T-helper 2 cell treated with Interferon-gamma antibody and Interleukin-4, amounts not matched to agents 5 μg/mL and 100 μg/mL, for 36 hours (primary cell): Measurements from ENCODE around the gene TBATA.

Source experiments
- DNase-seq: peaks from one replicate; pipeline ENCODE4 v3.0.0; 2021; ENCODE audit warnings: low spot score
- H3K27ac Mint-ChIP-seq: one replicate; pipeline ENCODE4 v1.8.0; 2021; ENCODE audit warnings: mild to moderate bottlenecking, mixed read lengths
- H3K27me3 Mint-ChIP-seq: one replicate; pipeline ENCODE4 v1.8.0; 2021; ENCODE audit warnings: low read depth, mixed read lengths
- H3K36me3 Mint-ChIP-seq: one replicate; pipeline ENCODE4 v1.8.0; 2021; ENCODE audit warnings: low read depth, mixed read lengths
- H3K4me1 Mint-ChIP-seq: one replicate; pipeline ENCODE4 v1.8.0; 2021; ENCODE audit warnings: low read depth, mixed read lengths
- H3K4me3 Mint-ChIP-seq: one replicate; pipeline ENCODE4 v1.8.0; 2022; ENCODE audit warnings: mild to moderate bottlenecking, moderate library complexity, mixed read lengths
- H3K9me3 Mint-ChIP-seq: one replicate; pipeline ENCODE4 v1.8.0; 2021; ENCODE audit warnings: mixed read lengths

Gene TBATA, protein sequence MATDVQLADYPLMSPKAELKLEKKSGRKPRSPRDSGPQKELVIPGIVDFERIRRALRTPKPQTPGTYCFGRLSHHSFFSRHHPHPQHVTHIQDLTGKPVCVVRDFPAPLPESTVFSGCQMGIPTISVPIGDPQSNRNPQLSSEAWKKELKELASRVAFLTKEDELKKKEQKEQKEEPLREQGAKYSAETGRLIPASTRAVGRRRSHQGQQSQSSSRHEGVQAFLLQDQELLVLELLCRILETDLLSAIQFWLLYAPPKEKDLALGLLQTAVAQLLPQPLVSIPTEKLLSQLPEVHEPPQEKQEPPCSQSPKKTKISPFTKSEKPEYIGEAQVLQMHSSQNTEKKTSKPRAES

DNA sequence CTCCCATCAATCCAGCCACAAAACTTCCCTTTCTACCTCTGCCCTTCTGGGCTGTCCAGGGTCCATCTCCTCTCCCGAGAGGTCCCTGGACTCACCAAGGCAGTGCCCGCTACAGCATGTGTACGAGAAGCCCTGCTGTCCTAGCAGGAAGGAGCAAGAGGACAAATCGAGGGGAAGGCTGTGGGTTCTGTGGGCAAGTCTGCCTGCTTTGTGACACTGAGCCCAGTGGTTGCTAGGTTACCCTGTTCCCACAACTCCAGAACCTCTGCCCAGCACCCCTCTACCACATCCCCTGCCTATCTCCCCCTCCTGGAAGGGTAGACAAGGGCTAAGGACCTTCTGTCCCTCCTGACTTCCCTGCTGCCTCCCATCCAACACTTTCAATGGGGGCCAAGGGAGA, at the start of gene TBATA:
Gene TBATA (minus strand): TSS at position 188 of the 400 bp plus-strand sequence. CDS start 1,998 bp downstream, outside the sequence.
- no peaks in the 10 kb centered on the region for H3K9me3 Mint-ChIP-seq
- peaks cover 16% of the 10 kb centered on the region for H3K27me3 Mint-ChIP-seq
- no peak within 1 kb of the TSS for H3K4me3 Mint-ChIP-seq
- H3K4me1 Mint-ChIP-seq = peaks cover 3% of the 10 kb centered on the region
- no peak within 1 kb of the TSS for H3K27ac Mint-ChIP-seq
- H3K36me3 Mint-ChIP-seq = no peaks in the 10 kb centered on the region
- DNase-seq = no peak

DNA sequence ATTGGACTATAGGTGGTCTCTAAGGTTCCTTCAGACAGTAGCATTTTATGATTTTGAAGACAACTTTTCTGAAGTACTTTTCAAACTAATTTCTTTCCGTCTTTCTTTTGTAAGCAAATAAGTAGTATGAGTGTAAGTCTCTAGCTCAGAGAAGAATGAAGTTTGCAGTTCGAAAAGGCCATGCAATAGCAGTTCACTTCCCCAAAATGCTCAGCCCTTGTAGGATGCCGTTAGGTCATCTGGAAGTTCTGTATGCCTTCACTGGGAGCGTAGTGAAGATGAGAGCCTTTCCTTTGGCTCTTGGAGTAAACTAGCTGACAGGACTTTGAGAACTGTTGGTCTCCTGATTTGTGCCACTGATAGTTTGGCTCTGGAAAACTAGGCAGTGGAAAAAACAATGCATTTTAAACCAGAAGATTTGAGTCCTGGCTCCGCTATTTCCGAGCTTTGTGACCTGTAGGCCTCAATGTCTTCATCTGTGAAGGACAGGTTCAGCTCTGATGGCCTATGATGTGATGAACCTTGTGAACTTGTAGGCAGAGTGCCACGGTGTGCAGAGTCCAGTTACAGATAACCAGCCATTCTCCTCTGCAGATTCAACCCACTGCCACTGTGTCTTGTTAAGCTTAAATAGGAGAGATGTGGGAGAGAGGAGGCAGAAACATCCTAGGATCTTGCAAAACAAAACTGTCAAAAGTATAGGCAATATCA, 49.4 kb upstream of the TBATA start:
- H3K4me3 Mint-ChIP-seq = no peak overlapping the region
- no peak overlapping the region for H3K27ac Mint-ChIP-seq
- peaks cover 8% of the 10 kb centered on the region for H3K9me3 Mint-ChIP-seq
- no peak for DNase-seq
- peaks cover 16% of the 10 kb centered on the region for H3K4me1 Mint-ChIP-seq
- peaks cover 24% of the 10 kb centered on the region for H3K36me3 Mint-ChIP-seq
- H3K27me3 Mint-ChIP-seq = no peaks in the 10 kb centered on the region

DNA sequence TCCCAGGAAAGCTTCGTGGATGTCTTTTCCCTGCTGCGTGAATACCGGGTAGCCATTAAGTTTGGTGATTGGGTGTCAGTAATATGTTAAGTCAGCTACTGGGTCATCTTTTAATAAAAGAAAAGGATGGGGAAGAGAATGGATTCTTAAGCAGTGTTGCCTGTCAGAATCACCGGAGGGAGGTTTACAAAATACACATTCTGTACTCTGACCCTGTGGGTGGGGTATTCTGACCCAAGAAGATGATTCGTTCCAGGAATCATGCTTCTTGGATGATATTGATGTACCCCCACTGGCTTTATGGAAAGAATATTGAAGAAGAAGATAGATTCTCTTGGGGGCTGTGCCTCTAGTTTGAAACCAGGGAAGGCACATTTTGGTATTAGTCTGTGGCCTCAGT, 48.8 kb upstream of the TBATA start:
- Mint-ChIP-seq H3K27me3 (no peaks in the 10 kb centered on the region), H3K36me3 (peaks cover 24% of the 10 kb centered on the region), H3K9me3 (peaks cover 8% of the 10 kb centered on the region), H3K4me3 (no peak overlapping the region), H3K27ac (no peak overlapping the region), H3K4me1 (peaks cover 16% of the 10 kb centered on the region)
- DNase-seq = no peak

DNA sequence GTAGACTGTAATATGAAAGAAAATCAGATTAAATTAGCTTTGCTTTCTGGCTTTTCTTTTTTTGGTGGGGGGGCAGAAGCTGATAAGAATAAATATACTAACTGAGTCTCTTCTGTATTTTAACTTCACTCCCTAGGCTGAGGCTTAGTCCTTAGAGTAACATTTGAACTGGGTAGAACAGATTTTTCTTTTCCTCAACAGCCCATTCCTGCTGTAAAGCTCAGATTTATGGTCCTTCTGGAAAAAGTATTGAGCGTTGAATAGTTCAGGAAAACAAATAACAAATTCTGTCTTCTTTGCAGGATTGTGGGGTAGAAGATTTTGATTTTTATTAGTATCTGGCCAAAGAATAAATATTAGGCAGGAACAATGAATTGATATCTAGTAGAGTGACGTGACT, 48.4 kb upstream of the TBATA start:
- no peak overlapping the region for H3K4me3 Mint-ChIP-seq
- DNase-seq = no peak
- peaks cover 24% of the 10 kb centered on the region for H3K36me3 Mint-ChIP-seq
- H3K27me3 Mint-ChIP-seq = no peaks in the 10 kb centered on the region
- peaks cover 8% of the 10 kb centered on the region for H3K9me3 Mint-ChIP-seq
- peaks cover 16% of the 10 kb centered on the region for H3K4me1 Mint-ChIP-seq
- H3K27ac Mint-ChIP-seq = no peak overlapping the region

DNA sequence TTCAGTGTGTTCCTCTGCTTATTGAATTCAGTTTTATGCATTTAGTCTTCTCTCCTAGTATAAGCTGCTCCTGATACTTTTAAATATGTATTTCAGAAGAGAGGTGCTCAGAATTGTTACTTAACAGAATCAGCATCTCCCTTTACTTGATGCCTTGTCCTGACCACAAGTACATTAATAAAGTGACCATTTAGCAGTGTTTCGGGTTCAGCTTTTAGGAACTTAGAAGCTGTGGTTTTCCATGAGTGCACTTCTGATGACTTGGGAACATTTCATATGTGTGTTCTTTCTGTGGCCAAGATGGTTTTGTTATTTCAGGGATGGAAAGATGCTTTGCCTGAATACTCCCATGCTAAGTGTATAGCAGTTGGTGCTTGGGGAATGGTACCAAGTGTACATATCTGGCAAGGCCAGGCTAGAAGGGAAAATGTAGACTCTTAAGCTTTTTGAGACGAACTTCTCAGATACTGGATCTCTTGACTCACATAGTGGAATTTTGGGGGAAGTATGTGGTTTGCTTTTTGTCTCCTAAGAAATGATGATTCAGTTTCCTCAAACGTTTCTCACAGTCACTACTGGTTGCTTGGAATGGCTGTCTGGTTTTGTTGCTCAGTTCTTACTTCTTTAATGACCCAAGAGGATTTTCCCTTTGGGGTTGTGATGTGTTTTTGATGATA, 47.8 kb upstream of the TBATA start:
- Mint-ChIP-seq H3K27ac (no peak overlapping the region), H3K4me3 (no peak overlapping the region), H3K36me3 (peaks cover 19% of the 10 kb centered on the region), H3K4me1 (peaks cover 19% of the 10 kb centered on the region), H3K27me3 (no peaks in the 10 kb centered on the region), H3K9me3 (peaks cover 8% of the 10 kb centered on the region)
- DNase-seq = peak; percentile 30

DNA sequence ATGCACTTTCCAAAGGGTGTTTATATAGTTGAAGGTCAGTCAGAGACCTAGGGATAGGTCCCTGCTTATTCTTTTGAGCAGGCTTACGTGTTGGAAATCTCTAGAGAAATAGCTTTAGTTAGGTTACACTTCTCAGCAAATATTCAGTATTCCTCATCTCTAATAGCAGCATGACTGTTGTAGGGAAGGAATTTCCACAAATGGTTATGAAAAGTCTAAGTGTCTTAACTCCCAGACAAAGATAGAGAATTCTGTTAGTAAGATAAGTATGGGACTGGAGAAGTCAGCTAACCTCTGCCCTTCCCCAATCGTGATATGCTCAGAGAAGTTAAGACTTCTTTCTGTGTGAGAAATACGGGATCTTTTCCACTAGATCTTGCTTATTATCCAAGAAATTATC, 47.0 kb upstream of the TBATA start:
- Mint-ChIP-seq H3K4me3 (no peak overlapping the region), H3K27me3 (no peaks in the 10 kb centered on the region), H3K36me3 (peaks cover 11% of the 10 kb centered on the region), H3K27ac (no peak overlapping the region), H3K4me1 (peaks cover 19% of the 10 kb centered on the region), H3K9me3 (peaks cover 1% of the 10 kb centered on the region)
- DNase-seq = no peak

DNA sequence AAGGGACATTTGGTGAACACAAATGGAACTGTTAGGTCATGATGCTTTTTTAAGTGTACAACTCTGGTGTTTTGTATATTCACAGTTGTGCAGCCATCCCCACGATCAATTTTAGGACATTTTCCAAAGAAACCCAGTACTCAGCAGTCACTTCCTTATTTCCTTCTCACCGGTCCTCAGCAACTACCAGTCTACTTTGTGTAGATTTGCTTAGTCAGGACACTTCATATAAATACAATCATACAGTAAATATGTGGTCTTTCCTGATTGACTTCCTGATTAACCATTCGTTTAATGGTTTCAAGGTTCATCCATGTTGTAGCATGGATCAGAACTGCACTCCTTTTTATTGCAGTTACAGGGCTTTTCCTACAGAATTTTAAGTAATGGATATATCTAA, 45.0 kb upstream of the TBATA start:
- Mint-ChIP-seq H3K4me1 (peaks cover 20% of the 10 kb centered on the region), H3K27ac (no peak overlapping the region), H3K4me3 (no peak overlapping the region), H3K36me3 (peaks cover 4% of the 10 kb centered on the region), H3K27me3 (no peaks in the 10 kb centered on the region), H3K9me3 (no peaks in the 10 kb centered on the region)
- no peak for DNase-seq

DNA sequence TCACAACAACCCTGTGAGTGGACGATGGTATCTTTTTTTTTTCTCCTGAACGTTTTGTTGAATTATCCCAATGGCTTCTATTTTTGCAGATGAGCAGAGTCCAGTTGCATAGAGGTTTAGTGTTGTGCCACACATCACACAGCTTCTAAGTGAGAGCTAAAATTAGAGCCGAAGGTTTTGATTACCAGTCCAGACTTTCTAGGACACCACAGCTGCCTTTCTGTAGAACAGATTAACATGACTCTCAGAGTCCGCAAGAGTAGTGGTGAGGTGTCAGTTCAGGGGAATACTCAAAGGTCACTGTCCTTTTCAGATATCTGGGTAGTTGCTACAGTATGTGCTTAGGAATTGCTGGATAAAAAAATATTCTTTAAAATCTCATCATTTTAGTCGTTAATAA, 44.4 kb upstream of the TBATA start:
- H3K36me3 Mint-ChIP-seq = peaks cover 4% of the 10 kb centered on the region
- no peak overlapping the region for H3K27ac Mint-ChIP-seq
- DNase-seq = no peak
- no peaks in the 10 kb centered on the region for H3K27me3 Mint-ChIP-seq
- H3K9me3 Mint-ChIP-seq = no peaks in the 10 kb centered on the region
- H3K4me1 Mint-ChIP-seq = peaks cover 20% of the 10 kb centered on the region
- H3K4me3 Mint-ChIP-seq = no peak overlapping the region

DNA sequence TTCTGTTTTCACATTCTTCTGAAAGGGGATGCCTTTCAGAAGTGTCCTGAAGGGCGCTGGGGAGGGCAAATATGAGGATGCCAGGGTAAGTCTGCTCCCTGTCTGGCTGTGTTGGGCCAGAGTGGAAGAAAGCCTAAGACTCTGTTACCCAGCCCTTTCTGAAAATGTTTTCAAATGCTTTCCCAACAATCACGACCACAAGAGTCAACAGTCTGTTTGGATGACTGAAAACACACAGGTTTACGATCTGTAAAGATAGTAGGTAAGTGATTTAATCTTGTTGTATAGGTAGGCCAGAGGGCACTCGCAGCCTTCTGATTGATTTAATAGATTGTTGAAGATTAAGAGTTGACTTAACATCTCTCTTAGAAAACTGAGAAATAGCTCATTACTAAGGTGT, 43.7 kb upstream of the TBATA start:
- H3K4me1 Mint-ChIP-seq = peaks cover 17% of the 10 kb centered on the region
- peaks cover 4% of the 10 kb centered on the region for H3K36me3 Mint-ChIP-seq
- no peak overlapping the region for H3K27ac Mint-ChIP-seq

DNA sequence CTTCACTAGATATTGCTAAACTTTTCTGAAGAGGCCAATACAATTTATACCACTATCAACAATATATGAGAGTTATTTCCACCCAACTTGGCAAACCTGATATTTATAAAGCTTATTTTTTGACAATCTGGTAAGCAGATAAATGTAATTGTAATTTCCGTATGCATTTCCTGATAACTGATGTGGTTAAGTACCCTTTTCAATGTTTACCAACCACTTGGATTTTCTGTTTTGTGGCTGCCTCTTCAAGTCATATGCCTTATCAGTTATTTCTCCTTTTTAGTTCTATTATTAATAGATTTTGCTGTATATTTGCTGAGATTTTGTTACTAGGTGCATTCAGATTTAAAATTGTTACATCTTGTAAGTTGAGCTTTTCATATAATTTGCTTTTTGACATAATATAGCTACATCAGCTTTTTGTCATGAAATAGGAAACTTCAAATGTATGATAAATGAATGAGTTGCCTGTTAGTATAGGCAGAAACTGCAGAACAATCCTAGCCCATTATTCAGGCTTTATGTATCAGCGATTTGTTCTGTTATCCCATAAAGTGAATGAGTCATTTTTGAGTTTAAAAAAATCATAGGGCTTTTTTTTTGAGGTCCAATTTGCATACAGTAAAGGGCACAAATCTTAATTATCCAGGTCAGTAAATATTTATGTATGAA, 42.0 kb upstream of the TBATA start:
- Mint-ChIP-seq H3K9me3 (no peaks in the 10 kb centered on the region), H3K27ac (no peak overlapping the region), H3K36me3 (peaks cover 6% of the 10 kb centered on the region), H3K4me1 (peaks cover 11% of the 10 kb centered on the region), H3K4me3 (no peak overlapping the region), H3K27me3 (no peaks in the 10 kb centered on the region)
- no peak for DNase-seq

More for the DNA sequence above, 43.7 kb upstream of the TBATA start:
- no peak for DNase-seq
- Mint-ChIP-seq H3K9me3 (no peaks in the 10 kb centered on the region), H3K4me3 (no peak overlapping the region), H3K27me3 (no peaks in the 10 kb centered on the region)

DNA sequence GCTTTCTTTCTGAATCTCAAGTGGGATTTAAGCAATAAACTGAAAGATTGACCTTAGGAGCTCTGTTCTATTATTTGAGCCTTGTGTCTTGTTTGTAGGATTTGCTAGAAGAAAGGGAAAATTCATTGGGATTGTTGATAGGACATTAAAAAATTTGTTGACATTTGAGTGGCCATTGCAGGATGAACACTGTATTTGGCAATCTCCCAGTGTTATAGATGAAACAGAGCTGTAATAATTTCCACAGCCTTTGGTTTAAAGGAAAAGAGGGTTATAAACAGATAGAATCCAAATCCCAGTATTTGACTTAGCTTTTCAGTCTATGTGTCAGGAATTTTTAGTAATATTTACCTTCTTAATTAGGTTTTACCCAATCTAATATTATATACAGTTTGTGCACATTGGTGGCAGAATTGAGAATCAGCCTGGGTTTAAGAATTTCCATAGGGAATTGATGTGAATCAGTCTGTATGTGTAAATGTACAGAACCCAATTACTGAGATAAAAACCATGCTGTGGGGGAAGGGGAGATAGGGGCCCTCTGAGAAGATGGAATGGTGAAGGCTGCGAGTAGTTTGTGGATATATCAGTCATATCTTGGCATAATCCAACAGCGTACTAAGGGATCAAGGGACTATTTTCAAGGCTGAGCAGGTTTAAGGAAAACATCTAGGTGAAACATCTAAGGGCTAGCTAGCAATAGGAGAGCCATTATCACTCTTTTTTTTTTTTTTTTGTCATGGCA, 37.1 kb upstream of the TBATA start:
- H3K27me3 Mint-ChIP-seq = no peaks in the 10 kb centered on the region
- peaks cover 20% of the 10 kb centered on the region for H3K4me1 Mint-ChIP-seq
- DNase-seq = no peak
- peaks cover 19% of the 10 kb centered on the region for H3K36me3 Mint-ChIP-seq
- H3K4me3 Mint-ChIP-seq = no peak overlapping the region
- H3K27ac Mint-ChIP-seq = no peak overlapping the region
- no peaks in the 10 kb centered on the region for H3K9me3 Mint-ChIP-seq

DNA sequence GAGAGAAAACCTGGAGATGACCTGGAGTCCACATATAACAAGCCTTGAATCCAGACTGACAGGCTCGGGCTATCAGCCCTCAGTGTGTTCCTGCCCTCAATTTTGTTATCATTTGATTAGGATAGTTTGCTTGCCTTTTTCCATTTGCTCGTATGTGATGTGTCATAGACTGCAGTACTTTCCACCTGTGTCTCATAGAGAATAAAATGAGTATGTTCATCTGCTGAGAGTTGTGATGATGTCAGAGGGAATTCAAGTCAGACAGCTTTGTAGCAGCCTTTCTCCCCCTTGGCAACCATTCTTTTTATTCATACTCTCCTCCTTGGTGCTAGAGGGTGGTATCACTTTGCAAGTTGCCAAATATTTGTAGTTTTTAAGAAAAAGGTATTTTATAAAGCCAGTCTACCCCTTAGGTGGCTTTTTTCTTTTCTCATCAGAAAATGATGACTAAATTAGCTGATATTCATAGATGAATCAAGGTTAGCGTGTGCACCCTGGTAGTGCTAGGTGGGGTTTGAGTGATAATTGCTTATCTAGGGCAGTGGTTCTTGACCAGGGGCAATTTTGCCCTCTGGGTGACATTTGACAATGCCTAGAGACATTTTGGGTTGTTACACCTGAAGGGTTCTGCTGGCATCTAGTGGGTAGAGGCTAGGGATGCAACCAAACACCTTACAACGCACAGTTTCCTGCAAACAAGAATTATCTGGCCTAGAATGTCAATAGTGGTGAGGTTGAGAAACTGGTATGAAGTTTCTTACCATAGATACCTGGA, 36.0 kb upstream of the TBATA start:
- Mint-ChIP-seq H3K36me3 (peaks cover 19% of the 10 kb centered on the region), H3K9me3 (no peaks in the 10 kb centered on the region), H3K4me3 (no peak overlapping the region), H3K27me3 (no peaks in the 10 kb centered on the region), H3K27ac (no peak overlapping the region), H3K4me1 (peaks cover 21% of the 10 kb centered on the region)
- peak; percentile 32 for DNase-seq
